Hepatocyte (in vitro differentiated cells): ENCODE data around the gene FBXO8. TPM values are rescaled to one million over a fixed set of nuclear protein-coding genes. Genes with fewer than 3 reads are reported as not detected.

Source experiments
- DNase-seq: peaks from one replicate; pipeline ENCODE4 v3.0.0-alpha.2; 2016; ENCODE audit warnings: low spot score
- H2AFZ ChIP-seq: fragments of 200-600 bp; sonication (generic); 2 replicates; pipeline ENCODE4 v1.6.0; 2016; ENCODE audit warnings: antibody characterized with exemption, mild to moderate bottlenecking
- H3K27ac ChIP-seq: fragments of 200-600 bp; sonication (generic); 2 replicates; pipeline ENCODE4 v1.5.1; 2016; ENCODE audit warnings: mild to moderate bottlenecking
- H3K27me3 ChIP-seq: fragments of 200-600 bp; sonication (generic); 2 replicates; pipeline ENCODE4 v1.6.1; 2016
- H3K36me3 ChIP-seq: fragments of 200-600 bp; sonication (generic); replicated peaks from 2 replicates; pipeline ENCODE4 v1.5.1; 2016; ENCODE audit warnings: low read depth; ENCODE audit not compliant: insufficient read depth
- H3K4me1 ChIP-seq: fragments of 200-600 bp; sonication (generic); 2 replicates; pipeline ENCODE4 v1.5.1; 2016; ENCODE audit warnings: mild to moderate bottlenecking, moderate library complexity; ENCODE audit not compliant: insufficient read depth
- H3K4me2 ChIP-seq: fragments of 200-600 bp; sonication (generic); 2 replicates; pipeline ENCODE4 v1.6.0; 2016
- H3K4me3 ChIP-seq: fragments of 200-600 bp; sonication (generic); 2 replicates; pipeline ENCODE4 v1.5.1; 2016; ENCODE audit warnings: mild to moderate bottlenecking
- H3K79me2 ChIP-seq: fragments of 200-600 bp; sonication (generic); 2 replicates; pipeline ENCODE4 v1.6.0; 2017; ENCODE audit warnings: mild to moderate bottlenecking
- H3K9me2 ChIP-seq: fragments of 200-600 bp; sonication (generic); replicated peaks from 2 replicates; pipeline ENCODE4 v1.6.0; 2017; ENCODE audit warnings: mild to moderate bottlenecking; ENCODE audit not compliant: insufficient read depth
- H3K9me3 ChIP-seq: fragments of 200-600 bp; sonication (generic); 2 replicates; pipeline ENCODE4 v1.5.1; 2016; ENCODE audit warnings: low read depth, mild to moderate bottlenecking
- H4K20me1 ChIP-seq: fragments of 200-600 bp; sonication (generic); 2 replicates; pipeline ENCODE4 v1.6.0; 2016; ENCODE audit warnings: mild to moderate bottlenecking; ENCODE audit not compliant: insufficient read depth, poor library complexity, severe bottlenecking
- EZH2 ChIP-seq: fragments of 200-600 bp; sonication (generic); IDR thresholded peaks from 2 replicates; pipeline ENCODE4 v1.6.1; 2016; ENCODE audit warnings: antibody characterized with exemption, mild to moderate bottlenecking, borderline replicate concordance
- EZH2phosphoT487 ChIP-seq: fragments of 200-600 bp; sonication (generic); IDR thresholded peaks from one replicate; pipeline ENCODE4 v1.6.1; 2018; ENCODE audit warnings: antibody characterized with exemption, mild to moderate bottlenecking, low read depth, moderate library complexity; ENCODE audit not compliant: unreplicated experiment, severe bottlenecking
- WGBS: methylation state at CpG from one replicate; pipeline ENCODE4 v1.1.6; 2016; ENCODE audit warnings: low lambda C conversion rate; ENCODE audit errors: missing lambda C conversion rate; 5-methylcytosine and 5-hydroxymethylcytosine counted together
- polyA plus RNA-seq: library from polyadenylated mRNA; unstranded; fragments of >200 nt; fragmentation: Nextera tagmentation; extraction: Ambion mirVana; gene quantifications from 2 replicates; pipeline ENCODE4 v1.2.1, GENCODE V29; 2016
- total RNA-seq: library from RNA; depleted of rRNA; stranded (reverse); fragments of >200 nt; gene quantifications from 2 replicates; pipeline ENCODE4 v1.2.3, GENCODE V29; 2014
- TF ChIP-seq, protein P1 (sequence below): fragments of 200-600 bp; sonication (generic); IDR thresholded peaks from 2 replicates; pipeline ENCODE4 v1.5.1; 2016; ENCODE audit warnings: antibody characterized with exemption, mild to moderate bottlenecking; ENCODE audit not compliant: poor library complexity

FBXO8 gene
- total and polyA plus RNA-seq, 2 experiments from 2014 or later = 21.3 to 35.7 TPM

DNA sequence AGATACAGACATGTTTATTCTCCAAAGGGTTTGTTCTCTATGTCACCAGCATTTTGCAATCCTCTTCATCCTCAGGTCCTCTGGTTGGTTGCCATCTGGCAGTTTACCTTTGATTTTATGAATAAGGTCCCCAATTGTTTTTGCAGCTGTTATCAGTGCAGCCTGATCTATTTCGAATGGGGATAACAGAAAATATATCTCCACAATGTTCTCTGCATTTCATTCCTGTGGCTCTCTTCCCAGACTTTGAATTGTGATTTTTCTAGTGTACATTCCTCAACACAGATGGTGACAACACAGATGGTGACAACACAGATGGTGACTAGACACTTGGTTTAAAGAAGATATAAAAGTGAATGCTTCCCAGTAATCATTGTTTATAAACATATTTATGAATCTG lies 74.1 kb downstream of the FBXO8 start:
- 28% methylated on average over 1 of the region's 1 CpG for WGBS
- no peak overlapping the region for H2AFZ ChIP-seq
- H3K4me2 ChIP-seq = no peak overlapping the region

DNA sequence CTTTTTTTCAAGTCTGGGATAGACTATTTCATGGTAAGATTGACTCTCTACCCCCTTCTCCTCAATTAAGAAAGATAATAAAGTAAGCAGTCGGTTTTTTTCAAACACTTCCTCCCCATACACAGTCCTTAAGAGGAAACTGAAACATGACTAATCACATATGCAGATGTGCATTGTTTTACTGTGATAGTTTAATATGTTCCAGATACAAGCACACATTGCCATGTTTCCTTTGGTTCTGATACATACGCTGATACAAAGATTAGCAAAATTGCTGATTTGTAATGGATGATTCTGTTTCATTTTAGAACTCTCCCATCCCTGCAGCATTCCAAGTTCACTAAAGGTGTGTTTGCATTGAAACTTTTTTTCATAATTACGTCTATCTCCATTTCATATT lies 76.1 kb downstream of the FBXO8 start:
- H4K20me1 ChIP-seq = no peaks in the 10 kb centered on the region
- WGBS = 78% methylated on average over 3 of the region's 3 CpGs
- no peaks in the 10 kb centered on the region for H3K9me2 ChIP-seq
- H3K79me2 ChIP-seq = no peaks in the 10 kb centered on the region
- peaks cover 37% of the 10 kb centered on the region for H3K27me3 ChIP-seq
- H3K4me1 ChIP-seq = no peaks in the 10 kb centered on the region
- H3K27ac ChIP-seq = no peak overlapping the region
- H3K4me3 ChIP-seq = no peak overlapping the region
- no peak overlapping the region for H2AFZ ChIP-seq
- TF ChIP-seq, protein P1, sequence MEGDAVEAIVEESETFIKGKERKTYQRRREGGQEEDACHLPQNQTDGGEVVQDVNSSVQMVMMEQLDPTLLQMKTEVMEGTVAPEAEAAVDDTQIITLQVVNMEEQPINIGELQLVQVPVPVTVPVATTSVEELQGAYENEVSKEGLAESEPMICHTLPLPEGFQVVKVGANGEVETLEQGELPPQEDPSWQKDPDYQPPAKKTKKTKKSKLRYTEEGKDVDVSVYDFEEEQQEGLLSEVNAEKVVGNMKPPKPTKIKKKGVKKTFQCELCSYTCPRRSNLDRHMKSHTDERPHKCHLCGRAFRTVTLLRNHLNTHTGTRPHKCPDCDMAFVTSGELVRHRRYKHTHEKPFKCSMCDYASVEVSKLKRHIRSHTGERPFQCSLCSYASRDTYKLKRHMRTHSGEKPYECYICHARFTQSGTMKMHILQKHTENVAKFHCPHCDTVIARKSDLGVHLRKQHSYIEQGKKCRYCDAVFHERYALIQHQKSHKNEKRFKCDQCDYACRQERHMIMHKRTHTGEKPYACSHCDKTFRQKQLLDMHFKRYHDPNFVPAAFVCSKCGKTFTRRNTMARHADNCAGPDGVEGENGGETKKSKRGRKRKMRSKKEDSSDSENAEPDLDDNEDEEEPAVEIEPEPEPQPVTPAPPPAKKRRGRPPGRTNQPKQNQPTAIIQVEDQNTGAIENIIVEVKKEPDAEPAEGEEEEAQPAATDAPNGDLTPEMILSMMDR = no peak
- TF ChIP-seq EZH2 (no peak), EZH2phosphoT487 (no peak)
- H3K36me3 ChIP-seq = no peaks in the 10 kb centered on the region
- DNase-seq = no peak
- no peaks in the 10 kb centered on the region for H3K9me3 ChIP-seq
- no peak overlapping the region for H3K4me2 ChIP-seq

More for the DNA sequence above, 74.1 kb downstream of the FBXO8 start:
- Histone ChIP-seq H3K4me3 (no peak overlapping the region), H3K36me3 (no peaks in the 10 kb centered on the region), H3K79me2 (no peaks in the 10 kb centered on the region), H3K27me3 (peaks cover 54% of the 10 kb centered on the region), H3K9me3 (no peaks in the 10 kb centered on the region), H3K9me2 (no peaks in the 10 kb centered on the region), H3K27ac (no peak overlapping the region), H3K4me1 (peaks cover 7% of the 10 kb centered on the region), H4K20me1 (no peaks in the 10 kb centered on the region)
- TF ChIP-seq, protein P1 = no peak
- TF ChIP-seq EZH2 (no peak), EZH2phosphoT487 (no peak)
- DNase-seq = no peak

DNA sequence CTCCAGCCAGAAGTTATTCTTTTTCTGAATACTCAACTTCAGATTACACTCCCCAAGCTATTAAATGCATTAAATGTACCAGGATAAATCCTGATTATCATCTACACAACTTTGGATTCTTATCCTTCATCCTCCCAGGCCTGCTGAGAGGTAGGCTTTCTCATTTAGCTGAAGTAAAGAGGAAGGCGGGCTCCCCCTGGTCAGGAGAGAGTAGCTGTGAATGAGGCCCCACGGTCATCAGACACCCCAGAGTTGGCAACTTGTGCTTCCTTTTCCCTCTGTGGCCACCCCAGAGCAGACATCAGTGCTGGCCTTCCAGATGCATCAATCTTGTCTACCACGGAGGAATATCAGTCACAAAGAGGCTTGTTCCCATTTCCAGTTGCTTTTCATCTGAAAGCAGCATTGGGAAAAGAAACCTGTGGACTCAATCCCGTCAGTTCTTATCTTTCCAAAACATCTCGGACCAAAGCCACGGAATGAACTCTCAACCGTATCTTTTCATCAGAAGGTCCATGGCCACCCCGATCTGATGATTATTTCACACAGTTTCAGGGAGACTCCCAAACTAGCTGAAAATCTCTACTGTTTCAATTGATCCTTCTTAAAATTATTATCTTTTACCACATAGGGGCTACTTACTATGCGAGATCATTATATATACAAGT lies 79.2 kb downstream of the FBXO8 start:
- Histone ChIP-seq H4K20me1 (no peaks in the 10 kb centered on the region), H3K4me1 (no peaks in the 10 kb centered on the region), H3K79me2 (no peaks in the 10 kb centered on the region), H3K4me2 (peak overlapping the region; percentile 17), H3K9me3 (no peaks in the 10 kb centered on the region), H3K27me3 (peaks cover 13% of the 10 kb centered on the region), H3K9me2 (no peaks in the 10 kb centered on the region), H3K27ac (peak overlapping the region; percentile 38), H3K4me3 (no peak overlapping the region), H2AFZ (no peak overlapping the region), H3K36me3 (no peaks in the 10 kb centered on the region)
- DNase-seq = no peak
- TF ChIP-seq EZH2 = no peak
- WGBS = 66% methylated on average over 9 of the region's 9 CpGs

DNA sequence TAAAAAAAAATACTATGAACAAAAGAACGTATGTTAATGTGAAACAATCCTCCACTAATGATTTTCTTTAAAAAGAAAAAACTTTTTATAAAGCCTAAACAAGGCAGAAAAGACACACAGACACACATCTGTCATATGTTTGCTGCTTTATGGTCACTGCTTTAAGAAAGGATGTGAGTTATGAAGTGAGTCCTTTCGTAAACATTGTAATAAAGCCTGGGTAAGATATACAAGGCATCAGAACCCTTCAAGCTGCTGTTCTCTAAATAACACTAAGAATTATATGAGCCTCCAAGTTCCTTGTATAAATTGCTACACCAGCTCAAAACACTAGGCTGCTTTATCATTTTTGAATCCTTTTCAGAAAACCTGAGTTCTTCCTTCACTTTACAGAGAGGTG lies 81.6 kb downstream of the FBXO8 start:
- Histone ChIP-seq H3K4me2 (peak overlapping the region; percentile 32), H3K79me2 (no peaks in the 10 kb centered on the region), H3K27me3 (no peaks in the 10 kb centered on the region), H4K20me1 (no peaks in the 10 kb centered on the region), H3K27ac (peak overlapping the region; percentile 59), H3K4me1 (no peaks in the 10 kb centered on the region), H3K4me3 (no peak overlapping the region), H2AFZ (no peak overlapping the region), H3K9me2 (no peaks in the 10 kb centered on the region), H3K36me3 (no peaks in the 10 kb centered on the region), H3K9me3 (no peaks in the 10 kb centered on the region)
- DNase-seq = no peak
- WGBS = 48% methylated on average over 2 of the region's 2 CpGs
- TF ChIP-seq, protein P1 = no peak
- TF ChIP-seq EZH2phosphoT487 (no peak), EZH2 (no peak)
